PC-9 (cell line): ENCODE measurements around the gene CDHR2. TPM values are rescaled to one million over a fixed set of nuclear protein-coding genes. Genes with fewer than 3 reads are reported as not detected.

Experiments
- microRNA-seq: library from miRNA; unstranded; fragments of <30 nt; microRNA quantifications from one replicate; pipeline ENCODE4 v1.2.0, GENCODE V29; 2021; ENCODE audit warnings: borderline number of aligned reads, borderline replicate concordance
- total RNA-seq: library from RNA; stranded (reverse); gene quantifications from 2 replicates; pipeline ENCODE4 v1.2.3, GENCODE V29; 2021

The CDHR2 gene
- total RNA-seq, 1 experiment from 2014 or later, result not detected

Small RNA genes lying within 50 kb of the gene (microRNA-seq; reads per million reads assigned to microRNA genes)
- not detected for gene MIR4281

Other genes starting within 250 kb of the CDHR2 start
- 115 and 122 TPM in 2 replicates for gene KIAA1191, start 187.6 kb upstream of the CDHR2 start, total RNA-seq
- gene ARL10, start 183.9 kb upstream of the CDHR2 start, total RNA-seq, result 0.85 and 1.2 TPM in 2 replicates
- gene NOP16, start 160.7 kb upstream of the CDHR2 start, total RNA-seq, result 31.5 and 35.8 TPM in 2 replicates
- 133 and 149 TPM in 2 replicates for gene HIGD2A, start 160.6 kb upstream of the CDHR2 start, total RNA-seq
- gene CLTB, start 132.8 kb upstream of the CDHR2 start, total RNA-seq, result 123 and 126 TPM in 2 replicates
- 41.2 and 59.7 TPM in 2 replicates for gene FAF2, start 101.0 kb upstream of the CDHR2 start, total RNA-seq
- 87.4 and 94.2 TPM in 2 replicates for gene RNF44, start 11.9 kb upstream of the CDHR2 start, total RNA-seq
- gene GPRIN1, start 60.8 kb downstream of the CDHR2 start, total RNA-seq, result 7.2 and 11.0 TPM in 2 replicates
- gene SNCB, start 81.2 kb downstream of the CDHR2 start, total RNA-seq, result not detected in 2 replicates
- gene EIF4E1B, start 81.3 kb downstream of the CDHR2 start, total RNA-seq, result not detected in 2 replicates
- 81.1 and 82.1 TPM in 2 replicates for gene TSPAN17, start 98.1 kb downstream of the CDHR2 start, total RNA-seq